ENCODE data around the gene PAPOLG.

The PAPOLG gene

GRCh38 chr2:60756097-60757087 lies at the start of gene PAPOLG:
Gene PAPOLG, plus strand, starts transcription at chr2:60756268. Its CDS starts 211 bp downstream, at chr2:60756479.
- peaks cover 21% of the 10 kb centered on the region for H3K4me1 Mint-ChIP-seq
- H3K4me3 Mint-ChIP-seq: peak within 1 kb of the TSS; percentile 100
- peaks cover 10% of the 10 kb centered on the region for H3K36me3 Mint-ChIP-seq
- H3K9me3 Mint-ChIP-seq: no peaks in the 10 kb centered on the region
- H3K27ac Mint-ChIP-seq: peak within 1 kb of the TSS; percentile 98
- ATAC-seq (ENCODE audit: low read depth) (peak; percentile 97), DNase-seq (ENCODE audit: low spot score in 2 of 2) (peak; percentile 97)
- no peaks in the 10 kb centered on the region for H3K27me3 Mint-ChIP-seq

DNA sequence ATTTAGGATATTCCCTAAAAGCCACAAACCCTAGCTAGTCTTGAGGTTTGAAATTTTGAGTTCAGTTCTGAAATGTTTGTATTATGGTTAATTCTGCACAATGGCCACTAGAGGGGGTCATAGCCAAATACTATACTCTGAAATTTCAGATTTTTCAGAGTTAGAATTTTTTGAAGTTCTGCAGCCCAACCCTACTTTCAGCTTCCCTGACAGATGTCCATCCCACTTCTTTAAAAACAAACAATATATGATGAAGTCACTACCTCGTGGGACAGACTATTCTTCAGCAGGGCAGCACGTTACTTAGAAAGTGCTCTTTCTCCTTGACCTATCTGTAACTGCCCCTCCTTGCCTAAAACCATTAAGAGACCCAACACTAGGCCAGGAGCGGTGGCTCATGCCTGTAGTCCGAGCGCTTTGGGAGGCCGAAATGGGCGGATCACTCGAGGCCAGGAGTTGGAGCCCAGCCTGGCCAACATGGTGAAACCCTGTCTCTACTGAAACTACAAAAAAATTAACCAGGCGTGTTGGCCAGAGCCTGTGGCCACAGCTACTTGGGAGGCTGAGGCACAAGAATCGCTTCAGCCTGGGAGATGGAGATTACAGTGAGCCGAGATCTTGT lies 48.2 kb upstream of the PAPOLG start:
- no peaks in the 10 kb centered on the region for H3K4me1 Mint-ChIP-seq
- peak; percentile 10 to 34 for DNase-seq (ENCODE audit: low spot score in 2 of 2)
- no peak overlapping the region for H3K27ac Mint-ChIP-seq

DNA sequence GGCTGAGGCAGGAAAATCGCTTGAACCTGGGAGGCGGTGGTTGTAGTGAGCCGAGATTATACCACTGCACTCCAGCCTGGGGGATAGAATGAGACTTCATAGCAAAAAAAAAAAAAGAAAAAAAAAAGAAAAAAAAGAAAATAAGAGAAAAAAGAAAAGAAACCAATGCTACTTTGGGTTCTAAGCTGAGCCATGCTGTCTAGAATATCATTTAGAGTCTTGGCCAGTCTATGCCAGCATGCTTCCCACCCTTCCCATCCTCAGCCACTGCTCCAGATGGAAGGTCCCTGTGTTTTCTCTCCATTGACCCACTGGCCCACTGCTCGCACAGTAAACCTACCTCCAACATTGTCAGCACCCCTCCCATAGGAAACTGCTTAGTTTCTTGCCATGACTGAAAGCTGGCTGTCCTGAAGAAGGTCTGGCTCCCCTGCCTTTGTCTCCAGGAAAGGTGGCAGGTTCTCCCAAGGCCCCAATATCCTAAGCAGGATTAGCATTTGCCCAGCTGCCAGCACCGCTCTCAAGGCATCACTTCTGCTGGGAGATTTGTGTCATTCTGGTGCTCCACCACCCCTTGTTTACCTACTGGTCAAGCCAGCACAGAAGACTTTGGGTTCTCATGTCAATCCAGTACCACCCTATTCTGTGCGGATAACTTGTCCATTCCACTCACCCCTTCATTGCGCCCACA lies 47.3 kb upstream of the PAPOLG start:
- no peaks in the 10 kb centered on the region for H3K9me3 Mint-ChIP-seq
- H3K27ac Mint-ChIP-seq: no peak overlapping the region
- no peaks in the 10 kb centered on the region for H3K36me3 Mint-ChIP-seq
- DNase-seq (ENCODE audit: low spot score in 2 of 2) (no peak), ATAC-seq (ENCODE audit: low read depth) (no peak)
- H3K4me3 Mint-ChIP-seq: no peak overlapping the region
- no peaks in the 10 kb centered on the region for H3K4me1 Mint-ChIP-seq
- H3K27me3 Mint-ChIP-seq: peaks cover 5% of the 10 kb centered on the region

More for the DNA sequence above, 48.2 kb upstream of the PAPOLG start:
- H3K27me3 Mint-ChIP-seq: peaks cover 3% of the 10 kb centered on the region
- no peaks in the 10 kb centered on the region for H3K9me3 Mint-ChIP-seq
- no peaks in the 10 kb centered on the region for H3K36me3 Mint-ChIP-seq
- ATAC-seq (ENCODE audit: low read depth): peak; percentile 35
- H3K4me3 Mint-ChIP-seq: no peak overlapping the region

DNA sequence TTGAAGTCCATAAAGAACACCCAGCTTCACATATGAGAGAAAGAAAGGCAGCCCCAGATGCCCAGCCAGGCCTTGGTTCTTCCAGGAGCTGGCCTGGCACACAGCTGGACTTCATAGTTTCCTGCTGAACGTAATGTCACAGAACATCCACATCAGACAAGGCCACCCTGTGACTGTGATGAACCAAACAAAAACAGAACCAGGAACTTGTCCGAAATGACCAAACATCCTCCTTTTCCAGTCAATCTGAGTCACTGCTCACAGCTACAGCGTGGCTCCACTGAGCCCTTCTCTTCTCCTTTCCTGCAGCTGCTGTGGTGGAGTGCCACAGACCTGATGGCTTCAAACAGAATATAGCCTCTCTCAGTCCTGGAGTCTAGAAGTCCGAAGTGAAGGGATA lies 45.4 kb upstream of the PAPOLG start:
- Mint-ChIP-seq H3K4me3 (no peak overlapping the region), H3K27me3 (peaks cover 4% of the 10 kb centered on the region), H3K27ac (no peak overlapping the region), H3K36me3 (no peaks in the 10 kb centered on the region), H3K9me3 (no peaks in the 10 kb centered on the region), H3K4me1 (no peaks in the 10 kb centered on the region)
- ATAC-seq (ENCODE audit: low read depth) (no peak), DNase-seq (ENCODE audit: low spot score in 2 of 2) (no peak)

GRCh38 chr2:60715561-60715960 lies 40.5 kb upstream of the PAPOLG start:
- no peaks in the 10 kb centered on the region for H3K4me1 Mint-ChIP-seq
- no peak overlapping the region for H3K4me3 Mint-ChIP-seq
- H3K27ac Mint-ChIP-seq: no peak overlapping the region
- H3K9me3 Mint-ChIP-seq: no peaks in the 10 kb centered on the region
- no peak for DNase-seq (ENCODE audit: low spot score in 2 of 2)
- peaks cover 4% of the 10 kb centered on the region for H3K27me3 Mint-ChIP-seq
- H3K36me3 Mint-ChIP-seq: no peaks in the 10 kb centered on the region
- no peak for ATAC-seq (ENCODE audit: low read depth)

GRCh38 chr2:60717691-60718090 lies 38.4 kb upstream of the PAPOLG start:
- no peaks in the 10 kb centered on the region for H3K9me3 Mint-ChIP-seq
- H3K4me3 Mint-ChIP-seq: no peak overlapping the region
- H3K27me3 Mint-ChIP-seq: peaks cover 4% of the 10 kb centered on the region
- ATAC-seq (ENCODE audit: low read depth): no peak
- no peak overlapping the region for H3K27ac Mint-ChIP-seq
- H3K36me3 Mint-ChIP-seq: no peaks in the 10 kb centered on the region
- no peak for DNase-seq (ENCODE audit: low spot score in 2 of 2)
- H3K4me1 Mint-ChIP-seq: no peaks in the 10 kb centered on the region

- Mint-ChIP-seq H3K36me3 (no peaks in the 10 kb centered on the region), H3K4me1 (no peaks in the 10 kb centered on the region), H3K4me3 (no peak overlapping the region), H3K9me3 (no peaks in the 10 kb centered on the region), H3K27ac (no peak overlapping the region), H3K27me3 (peaks cover 2% of the 10 kb centered on the region)
- no peak for DNase-seq (ENCODE audit: low spot score in 2 of 2)
- no peak for ATAC-seq (ENCODE audit: low read depth)
These were observed 36.7 kb upstream of the PAPOLG start for GRCh38 chr2:60719331-60719730.

DNA sequence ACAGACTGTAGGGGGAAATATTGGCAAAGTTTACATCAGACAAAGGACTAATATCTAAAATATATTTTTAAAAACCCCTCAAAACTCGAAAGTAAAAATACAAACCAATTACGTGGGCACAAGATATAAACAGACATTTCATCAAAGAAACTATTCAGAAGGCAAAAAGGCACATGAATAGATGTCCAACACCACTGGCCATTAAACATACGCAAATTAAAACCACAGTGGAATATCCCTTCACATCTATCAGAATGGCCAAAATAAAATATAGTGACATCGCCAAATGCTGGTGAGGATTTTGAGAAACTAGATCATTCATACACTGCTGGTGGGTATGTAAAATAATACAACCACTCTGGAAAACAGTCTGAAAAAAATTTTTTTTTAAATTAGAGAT lies 30.6 kb upstream of the PAPOLG start:
- H3K4me1 Mint-ChIP-seq: no peaks in the 10 kb centered on the region
- no peaks in the 10 kb centered on the region for H3K36me3 Mint-ChIP-seq
- H3K4me3 Mint-ChIP-seq: no peak overlapping the region
- no peaks in the 10 kb centered on the region for H3K27me3 Mint-ChIP-seq
- ATAC-seq (ENCODE audit: low read depth) (no peak), DNase-seq (ENCODE audit: low spot score in 2 of 2) (no peak)
- no peaks in the 10 kb centered on the region for H3K9me3 Mint-ChIP-seq
- no peak overlapping the region for H3K27ac Mint-ChIP-seq

- Mint-ChIP-seq H3K27ac (no peak overlapping the region), H3K9me3 (no peaks in the 10 kb centered on the region), H3K36me3 (no peaks in the 10 kb centered on the region), H3K4me1 (no peaks in the 10 kb centered on the region), H3K4me3 (no peak overlapping the region), H3K27me3 (no peaks in the 10 kb centered on the region)
- no peak for ATAC-seq (ENCODE audit: low read depth)
- DNase-seq (ENCODE audit: low spot score in 2 of 2): no peak
These were observed 27.2 kb upstream of the PAPOLG start for GRCh38 chr2:60728855-60729254.

DNA sequence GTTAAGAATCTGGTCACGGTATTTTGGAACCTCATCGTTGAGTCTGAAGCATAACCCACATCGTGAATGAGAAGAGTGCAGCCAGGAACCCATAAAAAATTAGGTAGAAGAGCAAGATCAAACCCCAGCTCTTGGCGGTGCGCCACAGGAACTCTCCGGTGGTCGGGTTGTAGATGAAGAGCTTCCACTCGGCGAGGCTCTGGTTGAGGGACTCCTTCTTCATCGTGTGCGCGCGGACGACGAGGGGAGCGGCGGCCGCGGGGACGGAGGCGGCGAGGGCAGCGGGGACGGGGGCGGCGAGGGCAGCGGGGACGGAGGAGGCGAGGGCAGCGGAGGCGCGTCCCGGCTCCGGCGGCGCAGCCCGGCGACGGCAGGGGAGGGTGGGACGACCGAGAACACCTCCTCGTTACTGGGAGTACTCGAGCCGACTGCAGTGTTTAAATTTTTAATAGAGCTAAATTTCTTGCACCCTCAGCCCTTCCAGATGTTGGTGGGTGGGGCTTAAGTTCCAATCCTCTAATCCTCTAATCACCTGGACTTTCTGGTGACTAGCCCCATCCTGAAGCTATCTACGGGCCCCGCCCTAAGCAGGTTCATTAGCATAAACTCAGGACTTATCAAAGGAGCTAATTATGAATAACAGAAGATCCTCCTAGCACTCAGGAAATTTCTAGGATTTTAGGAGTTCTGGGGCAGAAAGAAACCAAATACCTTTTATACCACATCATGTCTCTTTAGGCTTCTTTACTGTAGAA lies 20.4 kb upstream of the PAPOLG start:
- no peak overlapping the region for H3K27ac Mint-ChIP-seq
- no peaks in the 10 kb centered on the region for H3K9me3 Mint-ChIP-seq
- H3K36me3 Mint-ChIP-seq: no peaks in the 10 kb centered on the region
- H3K4me3 Mint-ChIP-seq: peak overlapping the region; percentile 91
- ATAC-seq (ENCODE audit: low read depth): peak; percentile 64
- peaks cover 8% of the 10 kb centered on the region for H3K27me3 Mint-ChIP-seq
- no peak for DNase-seq (ENCODE audit: low spot score in 2 of 2)
- H3K4me1 Mint-ChIP-seq: peaks cover 5% of the 10 kb centered on the region

DNA sequence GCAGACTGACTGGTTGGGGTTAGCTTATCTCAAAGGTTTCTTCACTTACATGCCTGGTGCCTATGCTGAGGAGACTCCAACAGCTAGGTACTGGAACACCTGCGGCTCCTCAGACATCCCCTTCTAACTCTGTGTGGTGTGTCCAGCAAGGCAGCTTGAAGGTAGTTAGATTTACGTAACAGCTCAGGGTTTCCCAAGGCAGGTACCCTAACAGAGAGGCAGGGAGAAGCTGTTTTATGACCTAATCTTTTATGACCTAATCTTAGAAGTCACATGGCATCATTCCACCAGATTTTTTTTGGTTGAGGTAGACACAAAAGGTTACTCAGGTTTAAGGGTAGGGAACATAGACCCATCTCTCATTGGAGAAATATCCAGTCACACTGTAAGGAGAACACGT lies 17.4 kb upstream of the PAPOLG start:
- H3K27ac Mint-ChIP-seq: no peak overlapping the region
- ATAC-seq (ENCODE audit: low read depth): no peak

DNA sequence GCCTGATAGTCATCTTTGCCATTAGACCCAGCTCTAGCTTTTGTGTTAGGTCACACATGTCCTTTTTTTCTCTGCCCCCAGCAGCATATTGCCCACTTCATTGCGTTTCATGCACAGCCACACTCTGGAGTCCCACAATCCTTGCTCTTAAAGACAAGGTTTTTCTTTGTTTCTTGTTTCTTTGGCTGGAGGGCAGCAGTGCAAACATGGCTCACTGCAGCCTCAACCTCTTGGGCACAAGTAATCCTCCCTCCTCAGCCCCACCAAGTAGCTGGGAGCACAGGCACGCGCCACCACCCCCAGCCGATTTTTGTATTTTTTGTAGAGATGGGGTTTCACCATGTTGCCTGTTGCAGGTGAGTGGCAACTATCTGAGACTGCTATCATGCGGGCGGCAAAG lies 16.9 kb upstream of the PAPOLG start:
- H3K9me3 Mint-ChIP-seq: no peaks in the 10 kb centered on the region
- no peak overlapping the region for H3K27ac Mint-ChIP-seq
- H3K36me3 Mint-ChIP-seq: no peaks in the 10 kb centered on the region
- ATAC-seq (ENCODE audit: low read depth) (no peak), DNase-seq (ENCODE audit: low spot score in 2 of 2) (no peak)
- no peak overlapping the region for H3K4me3 Mint-ChIP-seq
- H3K27me3 Mint-ChIP-seq: peaks cover 8% of the 10 kb centered on the region
- peaks cover 5% of the 10 kb centered on the region for H3K4me1 Mint-ChIP-seq

More for the DNA sequence above, 17.4 kb upstream of the PAPOLG start:
- H3K36me3 Mint-ChIP-seq: no peaks in the 10 kb centered on the region
- H3K4me1 Mint-ChIP-seq: peaks cover 5% of the 10 kb centered on the region
- H3K4me3 Mint-ChIP-seq: no peak overlapping the region
- peaks cover 8% of the 10 kb centered on the region for H3K27me3 Mint-ChIP-seq
- no peaks in the 10 kb centered on the region for H3K9me3 Mint-ChIP-seq
- DNase-seq (ENCODE audit: low spot score in 2 of 2): no peak

- H3K27me3 Mint-ChIP-seq: peaks cover 2% of the 10 kb centered on the region
- H3K9me3 Mint-ChIP-seq: no peaks in the 10 kb centered on the region
- DNase-seq (ENCODE audit: low spot score in 2 of 2) (no peak), ATAC-seq (ENCODE audit: low read depth) (no peak)
- no peaks in the 10 kb centered on the region for H3K36me3 Mint-ChIP-seq
- H3K4me1 Mint-ChIP-seq: peaks cover 8% of the 10 kb centered on the region
- no peak overlapping the region for H3K27ac Mint-ChIP-seq
- no peak overlapping the region for H3K4me3 Mint-ChIP-seq
These were observed 14.5 kb upstream of the PAPOLG start for GRCh38 chr2:60741576-60741975.

Measured in memory B cell (primary cell).